Renal cortex interstitium (tissue), 11 donors: ENCODE data around the gene PPP2R5D. TPM values are rescaled to one million over a fixed set of nuclear protein-coding genes. Genes with fewer than 3 reads are reported as not detected.

ENCODE experiments used
- DNase-seq, 11 donors: peaks; one replicate each; pipeline ENCODE4 v3.0.0-alpha.2; 2013; ENCODE audit warnings: low read depth in 9 of 11, low spot score in 4 of 11; ENCODE audit errors: extremely low read depth in 1 of 11
- polyA plus RNA-seq, 3 donors: library from polyadenylated mRNA; unstranded; fragments of 120-200 nt; gene quantifications; one replicate each; pipeline ENCODE4 v1.2.1, GENCODE V29; 2013; ENCODE audit not compliant: insufficient read length in 3 of 3

The PPP2R5D gene
- polyA plus RNA-seq, 3 donors, result 51.0 to 66.3 (median 64.0) TPM

DNA sequence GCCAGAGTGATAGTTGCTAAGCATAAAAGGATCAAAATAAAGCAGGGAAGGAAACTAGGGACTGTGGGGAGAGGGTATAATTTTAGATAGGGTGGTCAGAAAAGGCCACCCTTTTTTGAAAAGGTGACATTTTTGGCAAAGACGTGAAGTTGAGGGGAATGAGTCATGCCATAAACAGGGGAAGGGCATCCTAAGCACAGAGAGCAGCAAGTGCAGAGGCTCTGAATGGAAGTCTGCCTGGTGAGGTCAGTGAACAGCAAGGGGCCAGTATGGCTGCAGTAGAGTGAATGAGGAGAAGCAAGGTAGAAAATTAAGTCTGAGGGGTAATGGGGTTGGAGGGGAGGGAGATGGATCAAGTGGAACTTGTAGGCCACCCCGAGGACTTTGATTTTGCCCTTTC, 77.5 kb downstream of the PPP2R5D start:
- no peak for DNase-seq

Other genes with a start within 250 kb of the PPP2R5D start
- gene TBCC, start 238.5 kb upstream of the PPP2R5D start, polyA plus RNA-seq, result 10 to 100 TPM; 21.5 to 26.2 (median 23.4) TPM
- 10 to 100 TPM; 14.8 to 17.0 (median 15.6) TPM for gene BICRAL, start 202.5 kb upstream of the PPP2R5D start, polyA plus RNA-seq
- 100 to 1,000 TPM; 110 to 123 (median 119) TPM for gene RPL7L1, start 105.0 kb upstream of the PPP2R5D start, polyA plus RNA-seq
- gene PTCRA, start 68.5 kb upstream of the PPP2R5D start, polyA plus RNA-seq, result under 1 TPM in 2 of 3 donors, not detected in 1; 0.25 to 0.40 TPM
- gene CNPY3, start 55.1 kb upstream of the PPP2R5D start, polyA plus RNA-seq, result 10 to 100 TPM; 53.7 to 66.1 (median 60.7) TPM
- gene GNMT, start 23.8 kb upstream of the PPP2R5D start, polyA plus RNA-seq, result 1 to 10 TPM in 1 of 3 donors, under 1 TPM in 2; 0.95 to 2.6 (median 0.98) TPM
- gene PEX6, start 5.4 kb upstream of the PPP2R5D start, polyA plus RNA-seq, result 10 to 100 TPM; 23.2 to 32.2 (median 23.4) TPM
- gene MEA1, start 29.4 kb downstream of the PPP2R5D start, polyA plus RNA-seq, result 10 to 100 TPM; 80.8 to 98.4 (median 81.0) TPM
- 100 to 1,000 TPM in 1 of 3 donors, 10 to 100 TPM in 2; 91.7 to 104 (median 96.0) TPM for gene KLHDC3, start 29.7 kb downstream of the PPP2R5D start, polyA plus RNA-seq
- 10 to 100 TPM; 58.0 to 62.7 (median 62.6) TPM for gene RRP36, start 37.1 kb downstream of the PPP2R5D start, polyA plus RNA-seq
- gene CUL7, start 69.3 kb downstream of the PPP2R5D start, polyA plus RNA-seq, result 10 to 100 TPM; 47.5 to 57.8 (median 57.7) TPM
- gene MRPL2, start 74.9 kb downstream of the PPP2R5D start, polyA plus RNA-seq, result 10 to 100 TPM; 46.8 to 73.4 (median 64.4) TPM
- gene KLC4, start 75.1 kb downstream of the PPP2R5D start, polyA plus RNA-seq, result 10 to 100 TPM; 53.8 to 79.3 (median 57.6) TPM
- gene PTK7, start 91.7 kb downstream of the PPP2R5D start, polyA plus RNA-seq, result 100 to 1,000 TPM; 217 to 274 (median 239) TPM
- 10 to 100 TPM; 27.6 to 32.8 (median 31.5) TPM for gene SRF, start 186.7 kb downstream of the PPP2R5D start, polyA plus RNA-seq
- gene CUL9, start 197.6 kb downstream of the PPP2R5D start, polyA plus RNA-seq, result 10 to 100 TPM; 30.8 to 45.6 (median 37.8) TPM
- 10 to 100 TPM; 45.2 to 91.1 (median 85.0) TPM for gene DNPH1, start 244.9 kb downstream of the PPP2R5D start, polyA plus RNA-seq